Hippocampal formation (tissue), 2 donors: ENCODE results near the gene FAM120B.
A peak's percentile ranks its signal among the peaks of the same experiment; 100 is the strongest.

ENCODE experiments used
- DNase-seq, 2 donors: peaks; one replicate each; lab custom pipeline; 2025; lab: John Stamatoyannopoulos, UW

FAM120B gene

GRCh38 chr6:170420791-170421776, 114.5 kb downstream of the FAM120B start:
- no peak for DNase-seq

GRCh38 chr6:170421921-170422320, 115.4 kb downstream of the FAM120B start:
- no peak for DNase-seq

GRCh38 chr6:170423030-170423429, 116.5 kb downstream of the FAM120B start:
- DNase-seq, result no peak

GRCh38 chr6:170423814-170424603, 117.5 kb downstream of the FAM120B start:
- DNase-seq, result no peak

- no peak for DNase-seq
These were observed 118.1 kb downstream of the FAM120B start for GRCh38 chr6:170424604-170425126.

- no peak for DNase-seq
These were observed 122.9 kb downstream of the FAM120B start for GRCh38 chr6:170429450-170429849.

- DNase-seq, result no peak
These were observed 126.9 kb downstream of the FAM120B start for GRCh38 chr6:170433163-170434116.

- DNase-seq, result no peak
These were observed 127.7 kb downstream of the FAM120B start for GRCh38 chr6:170434117-170434820.

GRCh38 chr6:170434821-170435155, 128.2 kb downstream of the FAM120B start:
- no peak for DNase-seq

GRCh38 chr6:170435766-170436165, 129.2 kb downstream of the FAM120B start:
- no peak for DNase-seq

GRCh38 chr6:170436209-170436809, 129.8 kb downstream of the FAM120B start:
- DNase-seq, result no peak

- no peak for DNase-seq
These were observed 131.3 kb downstream of the FAM120B start for GRCh38 chr6:170437719-170438401.

GRCh38 chr6:170438402-170438753, 131.8 kb downstream of the FAM120B start:
- peak; percentile 13 to 55 for DNase-seq

- DNase-seq, result no peak
These were observed 132.3 kb downstream of the FAM120B start for GRCh38 chr6:170438861-170439260.

- DNase-seq, result no peak
These were observed 133.1 kb downstream of the FAM120B start for GRCh38 chr6:170439366-170440361.

- DNase-seq, result no peak
These were observed 133.9 kb downstream of the FAM120B start for GRCh38 chr6:170440437-170440836.

GRCh38 chr6:170441316-170441715, 134.8 kb downstream of the FAM120B start:
- DNase-seq, result no peak

- no peak for DNase-seq
These were observed 136.0 kb downstream of the FAM120B start for GRCh38 chr6:170442596-170442995.
